PC-3 (cell line): ENCODE data around the gene CALB2. TPM values are rescaled to one million over a fixed set of nuclear protein-coding genes. Genes with fewer than 3 reads are reported as not detected.
A peak's percentile ranks its signal among the peaks of the same experiment; 100 is the strongest.

ENCODE experiments used
- ATAC-seq: fragments of 200-7000 bp; cut with Tn5 transposase; 2 replicates; pipeline ENCODE4 v1.9.1; 2020; ENCODE audit warnings: mild to moderate bottlenecking, moderate library complexity
- BruUV-seq: library from RNA; stranded (reverse); fragments of 400-500 nt; replicated peaks from 2 replicates; lab custom pipeline; 2021; lab: Mats Ljungman, UMichigan
- CTCF ChIA-PET: fragments of 300-600 bp; sonication (Branson Sonifier 250); formaldehyde crosslinking; loops from one replicate; lab custom pipeline; 2022; ENCODE audit warnings: antibody characterized with exemption; lab: Charles Lee
- POLR2A ChIA-PET: fragments of 300-600 bp; sonication (Branson Sonifier 250); formaldehyde crosslinking; loops from one replicate; lab custom pipeline; 2022; ENCODE audit warnings: antibody characterized with exemption; ENCODE audit not compliant: unreplicated experiment; lab: Charles Lee
- DNase-seq: peaks from one replicate; pipeline ENCODE4 v3.0.0-alpha.2; 2015
- H2AFZ ChIP-seq: fragments of 300-600 bp; sonication (generic); 2 replicates; pipeline ENCODE4 v1.6.0; 2016; ENCODE audit warnings: antibody characterized with exemption, low read length
- H3F3A ChIP-seq: fragments of 300-600 bp; sonication (generic); one replicate; pipeline ENCODE4 v1.6.0; 2017; ENCODE audit warnings: antibody characterized with exemption, low read length, control low read depth, mild to moderate bottlenecking; ENCODE audit not compliant: unreplicated experiment
- H3K27ac ChIP-seq: fragments of 300-600 bp; sonication (generic); 2 replicates; pipeline ENCODE4 v1.5.1; 2016; ENCODE audit warnings: mild to moderate bottlenecking, low read length
- H3K27me3 ChIP-seq: fragments of 300-600 bp; sonication (generic); 2 replicates; pipeline ENCODE4 v1.6.1; 2016; ENCODE audit warnings: low read length, mixed read lengths
- H3K36me3 ChIP-seq: fragments of 300-600 bp; sonication (generic); 2 replicates; pipeline ENCODE4 v1.6.1; 2016; ENCODE audit warnings: low read depth, mixed run types, low read length, mixed read lengths
- H3K4me1 ChIP-seq: fragments of 300-600 bp; sonication (generic); 2 replicates; pipeline ENCODE4 v1.5.1; 2016; ENCODE audit warnings: low read length; ENCODE audit not compliant: insufficient read depth
- H3K4me2 ChIP-seq: fragments of 300-600 bp; sonication (generic); 2 replicates; pipeline ENCODE4 v1.6.0; 2016; ENCODE audit warnings: low read length
- H3K4me3 ChIP-seq: fragments of 300-600 bp; sonication (generic); 2 replicates; pipeline ENCODE4 v1.5.1; 2016; ENCODE audit warnings: mild to moderate bottlenecking, low read length, mixed read lengths
- H3K79me2 ChIP-seq: fragments of 300-600 bp; sonication (generic); 2 replicates; pipeline ENCODE4 v1.6.1; 2017; ENCODE audit warnings: low read length, mixed read lengths
- H3K9ac ChIP-seq: fragments of 300-600 bp; sonication (generic); 2 replicates; pipeline ENCODE4 v1.6.0; 2016; ENCODE audit warnings: mild to moderate bottlenecking, low read length
- H3K9me2 ChIP-seq: fragments of 300-600 bp; sonication (generic); replicated peaks from 2 replicates; pipeline ENCODE4 v1.6.1; 2016; ENCODE audit warnings: mixed run types, low read length, mixed read lengths
- H3K9me3 ChIP-seq: fragments of 300-600 bp; sonication (generic); 2 replicates; pipeline ENCODE4 v1.6.1; 2016; ENCODE audit warnings: low read length, mixed read lengths
- H4K20me1 ChIP-seq: fragments of 300-600 bp; sonication (generic); 2 replicates; pipeline ENCODE4 v1.6.1; 2016; ENCODE audit warnings: low read length, mixed read lengths
- EZH2 ChIP-seq: fragments of 300-600 bp; sonication (generic); IDR thresholded peaks from one replicate; pipeline ENCODE4 v1.6.1; 2017; ENCODE audit warnings: antibody characterized with exemption, mild to moderate bottlenecking, low read length; ENCODE audit not compliant: unreplicated experiment
- EZH2phosphoT487 ChIP-seq: fragments of 300-600 bp; sonication (generic); IDR thresholded peaks from 2 replicates; pipeline ENCODE4 v1.6.1; 2018; ENCODE audit warnings: mild to moderate bottlenecking, antibody characterized with exemption, low read length, borderline replicate concordance
- intact Hi-C: fragments of 100-400 bp; cut with micrococcal nuclease; formaldehyde crosslinking; loops from 2 replicates; pipeline ENCODE4 v1.9.0; 2023
- total RNA-seq: library from RNA; depleted of rRNA; stranded (reverse); fragments of >200 nt; gene quantifications from 2 replicates; pipeline ENCODE4 v1.2.3, GENCODE V29; 2014
- TF ChIP-seq, protein P1 (sequence below): fragments of 300-600 bp; sonication (generic); conservative IDR thresholded peaks from 2 replicates; pipeline ENCODE4 v1.5.1; 2017; ENCODE audit warnings: antibody characterized with exemption, low read depth, mild to moderate bottlenecking, low read length

CALB2 gene
- total RNA-seq, 1 experiment from 2014 or later: 0.47 TPM

DNA sequence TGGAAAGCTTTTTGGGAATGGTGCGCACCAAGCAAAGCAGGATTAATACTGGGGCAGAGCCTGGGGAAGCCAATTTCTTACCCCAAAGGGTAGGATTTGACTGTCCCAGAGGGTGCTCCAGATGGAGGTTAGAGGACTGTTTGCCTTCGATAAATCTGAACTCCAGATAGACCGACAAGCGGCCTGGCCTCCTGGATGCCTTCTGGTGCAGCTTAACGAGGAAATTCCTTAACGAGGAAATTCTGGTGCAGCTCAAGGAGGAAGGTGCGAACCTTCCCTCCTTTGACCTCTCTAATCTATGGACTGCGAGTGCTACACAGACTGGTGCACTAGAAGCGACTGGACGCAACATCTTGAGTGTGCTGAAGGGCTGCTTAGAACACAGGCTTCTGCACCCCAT, 6.5 kb downstream of the CALB2 start:
- CTCF ChIA-PET: no interaction called here

DNA sequence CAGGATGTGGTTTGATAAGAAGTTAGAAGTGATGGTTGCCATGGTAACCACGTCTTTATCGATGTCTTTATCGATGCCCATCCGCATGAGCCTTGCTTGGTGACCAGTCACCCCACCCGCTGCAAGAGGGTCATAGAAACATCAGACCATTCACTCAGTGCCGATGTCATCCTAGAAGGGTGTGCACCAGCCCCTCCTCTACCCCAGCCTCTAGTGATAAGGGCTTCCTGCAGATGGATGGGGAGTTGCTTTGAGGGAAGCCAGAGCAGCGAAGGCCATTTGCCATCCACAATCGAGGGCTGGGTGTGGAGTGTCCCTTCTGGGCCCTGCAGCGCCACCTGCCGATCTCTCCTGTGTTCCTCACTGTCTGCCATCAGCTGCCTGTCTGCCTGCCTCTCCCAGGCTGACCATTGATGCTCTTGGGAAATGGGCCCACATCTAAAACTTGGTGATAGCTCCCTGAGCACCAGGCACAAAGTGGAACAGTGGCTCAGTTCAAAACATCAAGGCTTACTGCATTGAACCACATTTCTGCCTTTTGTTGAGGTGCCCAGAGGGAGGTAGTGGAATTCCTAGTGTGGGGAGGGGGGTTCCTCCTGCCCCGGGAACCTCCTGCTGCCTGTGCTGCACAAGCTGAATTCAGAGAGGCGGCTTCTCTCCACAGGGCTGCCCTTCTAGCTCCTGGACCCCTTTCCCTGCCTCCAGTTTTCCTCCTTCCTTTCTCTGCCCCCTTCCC, 8.9 kb downstream of the CALB2 start:
- TF ChIP-seq, protein P1, sequence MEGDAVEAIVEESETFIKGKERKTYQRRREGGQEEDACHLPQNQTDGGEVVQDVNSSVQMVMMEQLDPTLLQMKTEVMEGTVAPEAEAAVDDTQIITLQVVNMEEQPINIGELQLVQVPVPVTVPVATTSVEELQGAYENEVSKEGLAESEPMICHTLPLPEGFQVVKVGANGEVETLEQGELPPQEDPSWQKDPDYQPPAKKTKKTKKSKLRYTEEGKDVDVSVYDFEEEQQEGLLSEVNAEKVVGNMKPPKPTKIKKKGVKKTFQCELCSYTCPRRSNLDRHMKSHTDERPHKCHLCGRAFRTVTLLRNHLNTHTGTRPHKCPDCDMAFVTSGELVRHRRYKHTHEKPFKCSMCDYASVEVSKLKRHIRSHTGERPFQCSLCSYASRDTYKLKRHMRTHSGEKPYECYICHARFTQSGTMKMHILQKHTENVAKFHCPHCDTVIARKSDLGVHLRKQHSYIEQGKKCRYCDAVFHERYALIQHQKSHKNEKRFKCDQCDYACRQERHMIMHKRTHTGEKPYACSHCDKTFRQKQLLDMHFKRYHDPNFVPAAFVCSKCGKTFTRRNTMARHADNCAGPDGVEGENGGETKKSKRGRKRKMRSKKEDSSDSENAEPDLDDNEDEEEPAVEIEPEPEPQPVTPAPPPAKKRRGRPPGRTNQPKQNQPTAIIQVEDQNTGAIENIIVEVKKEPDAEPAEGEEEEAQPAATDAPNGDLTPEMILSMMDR: peak; percentile 69
- TF ChIP-seq EZH2phosphoT487 (no peak), EZH2 (no peak)
- Histone ChIP-seq H3F3A (no peaks in the 10 kb centered on the region), H3K4me2 (no peak overlapping the region), H3K4me1 (no peaks in the 10 kb centered on the region), H3K4me3 (no peak overlapping the region), H3K9me2 (no peaks in the 10 kb centered on the region), H3K9me3 (no peaks in the 10 kb centered on the region), H4K20me1 (no peaks in the 10 kb centered on the region), H3K36me3 (no peaks in the 10 kb centered on the region), H3K79me2 (no peaks in the 10 kb centered on the region), H3K9ac (no peak overlapping the region), H2AFZ (no peak overlapping the region), H3K27ac (no peak overlapping the region), H3K27me3 (0 out of 2 replicates have a peak, but pooled peaks cover 12% of the 10 kb centered on the region)
- intact Hi-C loops: no loop called here
- no TSS peak for BruUV-seq
- ATAC-seq: peak; percentile 79
- peak; percentile 52 for DNase-seq
- ChIA-PET POLR2A (no interaction called here), CTCF (no interaction called here)

More for the DNA sequence above, 6.5 kb downstream of the CALB2 start:
- peaks cover 8% of the 10 kb centered on the region; the same call in 1 of the 2 replicates for H3K4me1 ChIP-seq
- no peaks in the 10 kb centered on the region for H3K79me2 ChIP-seq
- H3K4me2 ChIP-seq: no peak overlapping the region
- no peak overlapping the region for H3K27ac ChIP-seq
- intact Hi-C loops: no loop called here
- H3K4me3 ChIP-seq: no peak overlapping the region
- POLR2A ChIA-PET: no interaction called here
- no peak overlapping the region for H3K9ac ChIP-seq
- H3K36me3 ChIP-seq: no peaks in the 10 kb centered on the region
- no TSS peak for BruUV-seq
- no peak overlapping the region for H2AFZ ChIP-seq
- no peaks in the 10 kb centered on the region for H3K9me3 ChIP-seq
- DNase-seq (no peak), ATAC-seq (no peak)
- H4K20me1 ChIP-seq: no peaks in the 10 kb centered on the region
- H3F3A ChIP-seq: no peaks in the 10 kb centered on the region
- no peak for TF ChIP-seq EZH2phosphoT487
- no peak for TF ChIP-seq EZH2
- TF ChIP-seq, protein P1: no peak
- 0 out of 2 replicates have a peak, but pooled peaks cover 6% of the 10 kb centered on the region for H3K27me3 ChIP-seq
- H3K9me2 ChIP-seq: no peaks in the 10 kb centered on the region

DNA sequence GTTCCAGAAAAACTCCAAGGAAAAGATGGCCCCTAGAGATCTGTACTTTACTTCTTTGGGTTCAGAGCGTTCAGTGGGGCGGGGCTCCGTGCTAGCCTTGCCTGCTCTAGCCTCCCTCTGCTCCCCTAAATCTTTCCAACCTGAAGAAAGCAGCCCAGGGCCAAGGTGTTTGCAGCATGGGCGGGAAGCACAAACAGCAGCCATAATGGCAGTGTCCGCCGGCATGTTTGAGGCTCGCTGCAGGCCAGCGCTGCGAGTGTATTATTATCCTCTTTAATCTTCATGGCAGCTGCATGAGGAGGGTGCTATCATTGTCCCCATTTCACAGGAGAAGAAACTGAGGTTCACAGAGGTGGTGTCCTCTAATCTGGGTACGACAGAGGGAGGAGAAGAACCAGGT, 10.4 kb downstream of the CALB2 start:
- no peak overlapping the region for H3K9ac ChIP-seq
- no peaks in the 10 kb centered on the region for H3K79me2 ChIP-seq
- POLR2A ChIA-PET: no interaction called here
- CTCF ChIA-PET: no interaction called here
- no peaks in the 10 kb centered on the region for H3K36me3 ChIP-seq
- no peak overlapping the region for H3K4me2 ChIP-seq
- H2AFZ ChIP-seq: no peak overlapping the region
- no peaks in the 10 kb centered on the region for H4K20me1 ChIP-seq
- no peak for ATAC-seq
- no peak overlapping the region for H3K4me3 ChIP-seq
- TF ChIP-seq EZH2 (no peak), EZH2phosphoT487 (no peak)
- TF ChIP-seq, protein P1: no peak
- no peak overlapping the region for H3K27ac ChIP-seq
- H3K9me3 ChIP-seq: no peaks in the 10 kb centered on the region
- no peaks in the 10 kb centered on the region for H3K4me1 ChIP-seq
- no peaks in the 10 kb centered on the region for H3K9me2 ChIP-seq
- intact Hi-C loops: no loop called here
- no peaks in the 10 kb centered on the region for H3F3A ChIP-seq
- H3K27me3 ChIP-seq: 0 out of 2 replicates have a peak, but pooled peaks cover 12% of the 10 kb centered on the region
- BruUV-seq: no TSS peak
- DNase-seq: no peak
